Renal cortex interstitium (tissue), 11 donors: Measurements from ENCODE around the gene CGN. TPM values are rescaled to one million over a fixed set of nuclear protein-coding genes. Genes with fewer than 3 reads are reported as not detected.
A peak's percentile ranks its signal among the peaks of the same experiment; 100 is the strongest.

ENCODE experiments used
- DNase-seq, 11 donors: peaks; one replicate each; pipeline ENCODE4 v3.0.0-alpha.2; 2013; ENCODE audit warnings: low read depth in 9 of 11, low spot score in 4 of 11; ENCODE audit errors: extremely low read depth in 1 of 11
- polyA plus RNA-seq, 3 donors: library from polyadenylated mRNA; unstranded; fragments of 120-200 nt; gene quantifications; one replicate each; pipeline ENCODE4 v1.2.1, GENCODE V29; 2013; ENCODE audit not compliant: insufficient read length in 3 of 3

CGN gene
- polyA plus RNA-seq, 3 donors: 36.5 to 49.3 (median 42.1) TPM

- peak in 4 of 11 donors; percentile 42 to 80 (median 57) for DNase-seq
These were observed 28.3 kb downstream of the CGN start for GRCh38 chr1:151539321-151540020.

- peak; percentile 74 to 92 (median 84) for DNase-seq
These were observed 29.1 kb downstream of the CGN start, which contains the start of gene TUFT1 for GRCh38 chr1:151540021-151540981. TUFT1 (plus strand) TSS chr1:151540309; CDS start chr1:151540367, 58 bp downstream.

- DNase-seq: no peak
These were observed 29.8 kb downstream of the CGN start for GRCh38 chr1:151540982-151541377.

GRCh38 chr1:151541752-151542151, 30.6 kb downstream of the CGN start:
- no peak for DNase-seq

- peak in 1 of 11 donors; percentile 8 for DNase-seq
These were observed 31.5 kb downstream of the CGN start for GRCh38 chr1:151542710-151543129.

- DNase-seq: no peak
These were observed 34.4 kb downstream of the CGN start for GRCh38 chr1:151545542-151545941.

GRCh38 chr1:151546011-151546925, 35.1 kb downstream of the CGN start:
- no peak for DNase-seq

- peak in 4 of 11 donors; percentile 25 to 58 (median 36) for DNase-seq
These were observed 36.1 kb downstream of the CGN start for GRCh38 chr1:151547119-151547899.

GRCh38 chr1:151547900-151548230, 36.7 kb downstream of the CGN start:
- no peak for DNase-seq

GRCh38 chr1:151549199-151549598, 38.0 kb downstream of the CGN start:
- DNase-seq: no peak

GRCh38 chr1:151553659-151554058, 42.5 kb downstream of the CGN start:
- no peak for DNase-seq

- no peak for DNase-seq
These were observed 44.9 kb downstream of the CGN start for GRCh38 chr1:151556052-151556451.

- DNase-seq: no peak
These were observed 51.5 kb downstream of the CGN start for GRCh38 chr1:151562661-151563060.

- no peak for DNase-seq
These were observed 52.2 kb downstream of the CGN start for GRCh38 chr1:151563376-151563775.

GRCh38 chr1:151565502-151566189, 54.5 kb downstream of the CGN start:
- DNase-seq: no peak

GRCh38 chr1:151568626-151569088, 57.5 kb downstream of the CGN start:
- DNase-seq: no peak

GRCh38 chr1:151570819-151571218, 59.6 kb downstream of the CGN start:
- no peak for DNase-seq
